Stimulated activated CD4-positive, alpha-beta T cell treated with anti-CD3 and anti-CD28 coated beads, TNF-alpha, amount 100 ng/mL, for 4 hours (primary cell): ENCODE data around the gene USP15.

Experiments used
- DNase-seq, 3 experiments: peaks; one replicate each; pipeline ENCODE4 v3.0.0-alpha.2; 2020; ENCODE audit warnings: low read depth in 3 of 3

USP15 gene

GRCh38 chr12:62259993-62260732 lies at the start of gene USP15:
Gene USP15, plus strand, starts transcription at chr12:62260404. Its CDS starts 11 bp downstream, at chr12:62260415.
- peak; percentile 89 to 92 (median 92) for DNase-seq

- DNase-seq = peak in 2 of 3 experiments; percentile 10 to 13
Observed at GRCh38 chr12:62210422-62210821, 49.8 kb upstream of the USP15 start.

- no peak for DNase-seq
Observed at GRCh38 chr12:62211510-62211909, 48.7 kb upstream of the USP15 start.

GRCh38 chr12:62214846-62215245 lies 45.4 kb upstream of the USP15 start:
- no peak for DNase-seq

DNA sequence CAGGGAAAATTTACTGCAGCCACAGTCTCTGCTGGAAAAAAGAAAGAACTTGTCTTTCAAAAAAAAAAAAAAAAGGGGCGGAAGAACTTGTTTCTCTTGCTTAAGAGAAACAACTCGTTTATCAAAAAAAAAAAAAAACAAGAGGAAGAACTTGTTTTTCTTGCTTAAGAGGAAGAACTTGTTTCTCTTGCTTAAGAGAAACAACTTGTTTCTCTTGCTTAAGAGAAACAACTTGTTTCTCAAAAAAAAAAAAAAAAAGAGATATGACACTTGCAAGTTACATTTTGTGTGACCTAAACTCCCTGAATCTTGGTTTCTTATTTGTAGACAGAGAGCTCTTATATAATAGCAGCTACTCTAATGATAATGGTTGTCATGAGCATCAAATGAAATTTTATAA lies 44.7 kb upstream of the USP15 start:
- no peak for DNase-seq

- DNase-seq = no peak
Observed at GRCh38 chr12:62217466-62218194, 42.6 kb upstream of the USP15 start.

DNA sequence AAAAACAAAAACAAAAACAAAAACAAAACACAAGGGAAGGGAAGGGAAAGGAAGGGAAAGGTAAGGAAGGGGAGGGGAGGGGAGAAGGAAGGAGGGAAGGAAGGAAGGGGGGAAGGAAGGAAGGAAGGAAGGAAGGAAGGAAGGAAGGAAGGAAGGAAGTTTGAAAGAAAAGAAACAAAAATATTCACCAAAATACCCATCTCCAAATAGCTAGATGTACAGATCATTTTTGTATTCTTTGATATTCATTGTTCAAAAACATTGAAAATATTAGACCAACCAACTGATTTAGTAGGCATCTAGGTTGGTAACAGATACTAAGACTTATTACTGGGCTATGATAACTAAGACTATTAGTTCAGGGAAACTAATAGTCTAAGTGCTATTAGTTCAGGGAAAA lies 39.1 kb upstream of the USP15 start:
- DNase-seq = no peak

- no peak for DNase-seq
Observed at GRCh38 chr12:62224601-62225000, 35.6 kb upstream of the USP15 start.

DNA sequence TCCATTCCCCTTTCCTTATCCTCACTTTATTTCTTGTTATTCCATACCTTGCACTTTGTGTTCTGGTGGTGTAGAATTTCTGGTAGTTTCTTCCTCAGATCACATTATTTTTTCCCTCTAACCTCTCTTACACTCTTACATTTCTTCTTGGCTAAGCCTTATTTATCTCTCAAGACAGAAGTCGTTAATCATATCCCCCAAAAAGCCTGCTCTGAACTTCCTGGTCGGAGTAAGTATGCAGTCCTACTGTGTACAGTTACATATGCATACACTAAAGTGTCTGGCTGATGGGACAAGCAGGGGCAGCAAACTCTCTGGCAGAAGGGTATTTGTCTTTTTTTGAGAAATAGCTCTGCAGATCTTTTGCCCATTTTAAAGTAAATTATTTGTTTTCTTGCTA lies 33.1 kb upstream of the USP15 start:
- no peak for DNase-seq

DNA sequence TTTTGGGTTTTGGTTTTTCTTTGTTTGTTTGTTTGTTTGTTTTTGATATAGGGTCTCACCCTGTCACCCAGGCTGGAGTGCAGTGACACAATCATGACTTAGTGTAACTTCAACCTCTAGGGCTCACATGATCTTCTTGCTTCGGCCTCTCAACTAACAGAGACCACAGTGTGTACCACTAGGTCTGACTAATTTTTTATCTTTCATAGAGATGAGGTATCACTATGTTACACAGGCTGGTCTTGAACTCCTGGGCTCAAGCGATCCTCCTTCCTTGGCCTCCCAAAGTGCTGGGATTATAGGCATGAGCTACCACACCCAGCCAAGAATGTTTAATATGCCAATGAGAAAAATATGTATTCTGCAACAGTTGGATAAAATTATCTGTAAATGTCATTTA lies 29.6 kb upstream of the USP15 start:
- DNase-seq = no peak

DNA sequence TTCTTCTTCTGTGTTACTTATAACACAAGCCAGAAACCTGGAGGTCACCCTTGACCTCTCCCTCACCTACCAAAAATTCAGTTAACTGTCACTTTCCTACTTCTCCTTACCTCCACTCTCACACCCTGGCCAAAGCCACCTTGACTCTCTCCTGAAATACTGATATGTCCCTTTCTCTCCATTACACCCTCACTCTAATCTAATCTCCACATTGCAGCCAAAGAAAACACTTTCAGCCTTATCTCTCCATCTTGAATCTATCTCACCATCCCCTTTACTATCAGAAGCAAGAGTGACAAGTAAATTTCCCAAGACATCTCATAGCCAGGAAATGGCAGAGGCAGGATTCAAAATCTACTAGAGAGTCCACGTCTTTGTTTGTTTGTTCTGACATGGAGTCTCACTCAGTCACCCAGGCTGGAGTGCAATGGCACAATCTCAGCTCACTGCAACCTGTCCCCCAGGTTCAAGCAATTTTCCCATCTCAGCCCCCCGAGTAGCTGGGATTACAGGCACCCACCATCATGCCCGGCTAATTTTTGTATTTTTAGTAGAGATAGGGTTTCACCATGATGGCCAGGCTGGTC lies 28.0 kb upstream of the USP15 start:
- no peak for DNase-seq

GRCh38 chr12:62233805-62234204 lies 26.4 kb upstream of the USP15 start:
- DNase-seq = no peak

DNA sequence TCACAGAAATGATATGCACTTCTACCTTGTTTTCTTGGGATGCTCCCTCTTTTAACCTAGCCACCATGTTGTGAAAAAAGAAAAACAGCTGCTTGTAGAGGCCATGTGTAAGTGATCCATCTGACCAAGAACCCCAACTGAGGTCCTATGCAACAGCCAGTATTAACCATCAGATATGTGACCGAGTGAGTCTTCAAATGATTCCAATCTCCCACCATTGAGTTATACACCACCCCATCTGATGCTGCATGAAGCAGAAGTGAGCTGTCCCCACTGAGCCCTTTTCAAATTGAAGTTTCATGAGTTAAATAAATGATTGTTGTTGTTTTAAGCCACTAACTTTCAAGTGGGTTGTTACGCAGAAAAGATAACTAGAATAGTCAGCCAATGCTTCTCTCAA lies 20.6 kb upstream of the USP15 start:
- no peak for DNase-seq

- no peak for DNase-seq
Observed at GRCh38 chr12:62247281-62248045, 12.7 kb upstream of the USP15 start.

DNA sequence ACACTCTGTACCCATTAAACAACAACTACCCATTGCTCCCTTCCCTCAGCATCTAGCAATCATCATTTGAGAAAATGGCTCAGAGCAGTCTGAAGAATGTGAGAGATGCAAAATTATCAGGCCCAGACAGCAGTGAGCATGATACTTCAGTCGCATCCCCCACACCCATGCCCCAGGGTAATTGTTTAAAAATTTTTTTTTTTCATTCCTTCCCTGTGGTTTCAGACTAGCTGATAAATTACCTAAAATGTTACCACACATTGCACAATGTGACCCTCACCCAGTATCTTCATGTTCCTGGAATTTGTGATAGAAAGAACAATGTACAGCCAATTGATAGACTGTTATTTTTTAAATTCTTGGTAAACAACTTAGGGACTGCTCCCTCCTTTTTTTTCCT lies 11.3 kb upstream of the USP15 start:
- no peak for DNase-seq

DNA sequence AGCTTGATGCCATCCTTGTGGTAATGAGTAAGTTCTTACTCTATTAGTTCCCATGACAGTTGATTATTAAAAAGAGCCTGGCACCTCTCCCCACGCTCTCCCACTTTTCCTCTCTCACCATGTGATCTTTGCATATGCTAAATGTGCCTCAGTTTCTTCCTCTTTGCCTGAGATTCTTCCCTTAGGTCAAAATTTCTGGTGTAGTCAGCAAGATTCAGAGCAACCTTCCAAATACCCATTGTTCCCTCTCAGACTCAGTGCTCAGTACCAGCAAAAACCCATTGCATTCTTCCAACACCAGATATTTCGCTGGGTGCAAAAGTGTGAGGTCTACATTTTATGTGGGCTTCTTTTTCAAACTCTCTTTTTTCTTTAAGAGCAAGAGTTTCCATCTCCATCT lies 10.8 kb upstream of the USP15 start:
- DNase-seq = no peak

GRCh38 chr12:62250671-62251608 lies 9.3 kb upstream of the USP15 start:
- DNase-seq = no peak

GRCh38 chr12:62251609-62251958 lies 8.6 kb upstream of the USP15 start:
- DNase-seq = no peak

DNA sequence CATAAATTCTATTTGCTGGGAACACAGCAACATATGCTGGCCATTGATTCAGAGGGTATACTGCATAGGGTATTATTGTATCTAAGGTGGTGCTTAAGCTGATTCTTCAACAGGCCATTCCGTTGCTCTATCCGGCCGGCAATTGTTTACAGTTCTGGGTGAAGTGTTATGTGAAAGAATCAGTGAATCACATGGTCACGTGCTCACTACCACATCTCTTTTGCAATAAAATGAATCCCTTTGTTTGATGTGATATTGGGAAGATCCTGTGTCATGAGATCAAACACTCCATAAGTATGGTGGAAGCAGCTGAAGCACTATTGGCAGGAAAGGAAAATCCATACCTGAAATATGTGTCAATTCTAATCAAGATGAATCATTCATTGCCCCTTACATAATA lies 7.6 kb upstream of the USP15 start:
- no peak for DNase-seq

GRCh38 chr12:62254967-62255366 lies 5.2 kb upstream of the USP15 start:
- no peak for DNase-seq

DNA sequence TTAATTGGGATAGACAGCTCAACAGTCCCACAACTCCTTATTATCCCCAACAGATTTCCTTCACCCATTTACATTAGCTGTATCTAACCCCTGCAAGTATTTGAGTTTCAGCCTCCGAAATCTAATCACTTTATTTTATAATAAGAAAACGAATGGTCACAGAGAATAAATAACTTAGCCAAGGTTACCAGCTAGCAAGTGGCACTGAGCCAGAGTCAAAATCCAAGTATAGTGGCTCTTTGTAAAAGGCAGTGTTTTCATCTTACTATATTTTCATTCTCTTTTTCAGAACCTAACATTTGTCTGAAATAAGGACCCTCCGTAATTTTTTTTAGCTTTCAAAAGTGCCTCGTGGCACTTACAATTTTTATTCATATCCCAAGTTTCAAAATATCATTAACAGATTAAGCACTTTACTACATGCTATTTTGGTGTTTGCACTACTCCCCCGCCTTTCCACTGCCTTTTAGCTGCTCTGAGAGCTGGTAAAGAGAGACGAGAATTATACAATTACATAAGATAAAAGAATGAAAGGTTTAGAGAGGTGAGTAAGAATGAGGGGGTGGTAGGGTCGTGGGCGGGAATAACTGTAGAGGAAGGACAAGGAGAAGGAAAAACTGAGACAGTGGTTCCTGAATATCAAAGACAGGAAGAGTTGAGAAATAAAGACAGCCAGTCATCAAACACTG lies 3.7 kb upstream of the USP15 start:
- peak; percentile 50 to 76 (median 74) for DNase-seq
